CD4-positive, CD25-positive, alpha-beta regulatory T cell (primary cell): Measurements from ENCODE around the gene NLRC3. TPM values are rescaled to one million over a fixed set of nuclear protein-coding genes. Genes with fewer than 3 reads are reported as not detected.

Source experiments
- ATAC-seq, 2 donors: fragments of 150-1000 bp; cut with Tn5 transposase; one replicate each; pipeline ENCODE4 v1.10.0; 2021; ENCODE audit warnings: low read depth in 2 of 2, moderate number of reproducible peaks in 2 of 2, moderate library complexity in 1 of 2
- DNase-seq, 3 donors: peaks; one replicate each; pipeline versions ENCODE4 v3.0.0 to v3.0.0-alpha.2; 2012 to 2022; ENCODE audit warnings: mixed read lengths in 1 of 3
- H3K27ac ChIP-seq: one replicate; pipeline ENCODE4 v1.7.0; 2013; ENCODE audit warnings: mild to moderate bottlenecking, low read length; ENCODE audit not compliant: insufficient read depth, poor library complexity, severe bottlenecking
- H3K27me3 ChIP-seq: one replicate; pipeline ENCODE4 v1.7.0; 2013; ENCODE audit warnings: low read length; ENCODE audit not compliant: control insufficient read depth, insufficient read depth
- H3K36me3 ChIP-seq: one replicate; pipeline ENCODE4 v1.7.0; 2013; ENCODE audit warnings: mild to moderate bottlenecking, low read length, moderate library complexity; ENCODE audit not compliant: control insufficient read depth, insufficient read depth
- H3K4me1 ChIP-seq: 2 replicates; pipeline ENCODE4 v1.7.0; 2013; ENCODE audit warnings: mild to moderate bottlenecking, low read length; ENCODE audit not compliant: insufficient read depth, control insufficient read depth, poor library complexity, severe bottlenecking
- H3K4me3 ChIP-seq: one replicate; pipeline ENCODE4 v1.7.0; 2013; ENCODE audit warnings: low read depth, mild to moderate bottlenecking, low read length, moderate library complexity
- H3K9me3 ChIP-seq, 2 experiments: 1 replicate in 1 of 2; 2 replicates in 1 of 2; pipeline ENCODE4 v1.7.0; 2013; ENCODE audit warnings: low read length in 2 of 2, mild to moderate bottlenecking in 1 of 2, moderate library complexity in 1 of 2; ENCODE audit not compliant: control insufficient read depth in 2 of 2
- H3K27ac Mint-ChIP-seq, 3 donors: one replicate each; pipeline ENCODE4 v1.8.0; 2020 to 2022; ENCODE audit warnings: mild to moderate bottlenecking in 3 of 3, mixed read lengths in 3 of 3, moderate library complexity in 2 of 3
- H3K27me3 Mint-ChIP-seq: one replicate; pipeline ENCODE4 v1.8.0; 2022; ENCODE audit warnings: mild to moderate bottlenecking, mixed read lengths
- H3K36me3 Mint-ChIP-seq: one replicate; pipeline ENCODE4 v1.8.0; 2020; ENCODE audit warnings: mixed read lengths
- H3K4me1 Mint-ChIP-seq, 4 donors: one replicate each; pipeline ENCODE4 v1.8.0; 2020 to 2022; ENCODE audit warnings: mixed read lengths in 4 of 4, mild to moderate bottlenecking in 1 of 4
- H3K4me3 Mint-ChIP-seq, 4 donors: one replicate each; pipeline ENCODE4 v1.8.0; 2020 to 2022; ENCODE audit warnings: mild to moderate bottlenecking in 4 of 4, mixed read lengths in 4 of 4, moderate library complexity in 3 of 4
- H3K9me3 Mint-ChIP-seq, 7 donors: one replicate each; pipeline ENCODE4 v1.8.0; 2020 to 2022; ENCODE audit warnings: mixed read lengths in 7 of 7, mild to moderate bottlenecking in 3 of 7, moderate library complexity in 2 of 7
- polyA plus RNA-seq, 4 donors: library from polyadenylated mRNA; unstranded; fragments of 300-500 nt; fragmentation: Illumina TruSeq; gene quantifications; one replicate each; pipeline ENCODE4 v1.2.3, GENCODE V29; 2021
- total RNA-seq: library from RNA; stranded (reverse); gene quantifications from one replicate; pipeline ENCODE4 v1.2.3, GENCODE V29; 2022

The NLRC3 gene
- total and polyA plus RNA-seq, 5 donors from 2014 or later, result 23.2 to 97.0 (median 28.2) TPM

DNA sequence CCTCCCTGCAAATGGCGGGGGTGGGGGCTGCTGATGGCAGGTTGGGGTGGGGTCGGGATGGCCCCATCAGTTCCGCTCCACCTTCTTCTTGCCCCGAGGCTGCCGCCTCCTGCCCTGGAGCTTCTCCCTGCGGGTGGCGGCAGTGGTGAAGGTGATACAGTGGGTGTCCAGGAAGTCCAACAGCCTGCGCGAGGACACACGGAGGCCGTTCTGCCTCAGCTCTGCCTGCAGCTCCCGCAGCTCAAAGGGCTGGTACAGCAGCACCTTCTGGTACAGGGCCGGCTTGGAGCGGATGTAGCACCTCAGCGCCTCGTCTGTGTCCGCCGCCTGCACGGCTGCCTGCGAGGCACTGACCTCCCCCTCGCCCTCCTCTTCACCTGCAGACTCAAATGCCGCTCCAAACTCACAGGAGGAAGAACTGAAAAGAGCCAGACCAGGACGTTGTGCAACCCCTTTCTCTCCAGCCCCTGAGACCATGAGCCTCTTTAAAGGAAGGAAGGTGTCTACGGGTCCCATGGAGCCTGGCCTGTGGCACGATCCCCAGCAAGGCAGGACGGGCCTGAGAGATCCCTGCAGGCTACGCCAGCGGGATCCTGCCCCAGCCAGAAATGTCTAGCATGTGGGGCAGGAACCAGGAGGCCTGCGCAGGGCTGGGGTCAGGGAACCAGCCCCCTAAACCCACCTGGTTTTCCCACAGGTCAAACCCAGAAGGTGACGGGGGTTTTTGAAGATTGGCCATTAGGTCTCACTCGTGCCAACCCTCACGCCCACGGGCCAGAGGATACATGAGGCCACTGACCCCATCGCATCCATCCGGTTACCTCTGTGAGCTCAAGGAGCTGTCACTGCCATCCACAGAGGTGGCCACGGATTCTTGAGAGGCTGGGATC, 5.3 kb upstream of the NLRC3 start:
- DNase-seq (no peak), ATAC-seq (no peak)
- Mint-ChIP-seq H3K9me3 (no peaks in the 10 kb centered on the region), H3K36me3 (peaks cover 4% of the 10 kb centered on the region), H3K27me3 (no peaks in the 10 kb centered on the region), H3K4me1 (peaks cover 4 to 38% (median 20%) of the 10 kb centered on the region in 4 donors), H3K4me3 (no peak overlapping the region), H3K27ac (no peak overlapping the region)
- Histone ChIP-seq H3K4me3 (no peak overlapping the region), H3K27me3 (no peaks in the 10 kb centered on the region), H3K4me1 (peaks cover 27% of the 10 kb centered on the region), H3K36me3 (no peaks in the 10 kb centered on the region), H3K27ac (no peak overlapping the region), H3K9me3 (no peaks in the 10 kb centered on the region)

DNA sequence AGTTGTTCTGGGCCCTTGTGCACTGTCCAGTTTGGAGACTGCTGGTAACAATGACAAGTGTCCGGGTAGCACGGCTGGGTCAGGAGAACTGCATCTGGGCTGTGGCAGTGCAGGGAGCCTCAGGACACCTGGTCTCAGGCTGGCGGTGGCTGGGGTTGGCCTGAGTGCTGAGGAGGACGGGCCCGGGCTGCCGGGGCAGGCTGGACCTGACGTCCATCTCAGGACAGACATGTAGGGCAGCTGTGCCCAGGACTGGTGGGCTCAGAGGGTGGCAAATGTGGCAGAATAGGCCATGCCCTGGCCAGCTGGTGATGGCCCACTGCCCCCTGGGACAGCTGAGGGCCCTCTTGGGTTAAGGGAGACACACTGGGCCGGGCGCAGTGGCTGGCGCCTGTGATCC, 4.2 kb upstream of the NLRC3 start:
- Histone ChIP-seq H3K4me3 (no peak overlapping the region), H3K4me1 (peaks cover 32% of the 10 kb centered on the region), H3K27me3 (no peaks in the 10 kb centered on the region), H3K9me3 (no peaks in the 10 kb centered on the region), H3K36me3 (no peaks in the 10 kb centered on the region), H3K27ac (no peak overlapping the region)
- Mint-ChIP-seq H3K36me3 (peaks cover 4% of the 10 kb centered on the region), H3K4me1 (peaks cover 4 to 44% (median 22%) of the 10 kb centered on the region in 4 donors), H3K27ac (peak overlapping the region in 1 of 3 donors; percentile 5), H3K4me3 (no peak overlapping the region), H3K9me3 (no peaks in the 10 kb centered on the region), H3K27me3 (no peaks in the 10 kb centered on the region)
- DNase-seq (no peak), ATAC-seq (no peak)

DNA sequence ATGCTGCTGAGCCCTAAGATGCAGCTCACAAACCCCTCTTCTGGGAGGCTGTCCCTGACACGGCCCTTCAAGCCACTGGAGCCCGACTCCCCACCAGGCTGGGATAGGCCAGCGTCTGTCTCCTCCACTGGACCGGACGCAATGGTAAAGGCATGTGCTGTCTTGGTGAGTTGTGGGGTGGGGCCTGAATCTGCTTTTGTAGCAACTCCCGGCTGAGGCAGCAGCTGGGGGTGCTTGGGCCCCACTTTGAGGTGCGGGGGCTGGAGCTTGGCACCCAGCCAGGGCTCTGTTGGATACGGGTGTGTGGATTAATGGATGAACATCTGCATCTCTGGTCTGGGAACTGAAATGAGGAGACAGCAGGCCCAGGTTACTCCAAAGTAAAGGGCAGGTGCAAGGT, 3.5 kb upstream of the NLRC3 start:
- DNase-seq (no peak), ATAC-seq (no peak)
- H3K4me1 ChIP-seq, result peaks cover 36% of the 10 kb centered on the region
- Mint-ChIP-seq H3K27me3 (no peaks in the 10 kb centered on the region), H3K4me3 (peak overlapping the region in 3 of 4 donors; percentile 22 to 93 (median 88)), H3K36me3 (peaks cover 4% of the 10 kb centered on the region), H3K4me1 (peaks cover 4 to 39% (median 23%) of the 10 kb centered on the region in 4 donors), H3K27ac (peak overlapping the region in 2 of 3 donors; percentile 48 to 85), H3K9me3 (no peaks in the 10 kb centered on the region)
- no peaks in the 10 kb centered on the region for H3K27me3 ChIP-seq
- H3K27ac ChIP-seq, result no peak overlapping the region
- H3K4me3 ChIP-seq, result no peak overlapping the region
- no peaks in the 10 kb centered on the region for H3K9me3 ChIP-seq
- H3K36me3 ChIP-seq, result no peaks in the 10 kb centered on the region

DNA sequence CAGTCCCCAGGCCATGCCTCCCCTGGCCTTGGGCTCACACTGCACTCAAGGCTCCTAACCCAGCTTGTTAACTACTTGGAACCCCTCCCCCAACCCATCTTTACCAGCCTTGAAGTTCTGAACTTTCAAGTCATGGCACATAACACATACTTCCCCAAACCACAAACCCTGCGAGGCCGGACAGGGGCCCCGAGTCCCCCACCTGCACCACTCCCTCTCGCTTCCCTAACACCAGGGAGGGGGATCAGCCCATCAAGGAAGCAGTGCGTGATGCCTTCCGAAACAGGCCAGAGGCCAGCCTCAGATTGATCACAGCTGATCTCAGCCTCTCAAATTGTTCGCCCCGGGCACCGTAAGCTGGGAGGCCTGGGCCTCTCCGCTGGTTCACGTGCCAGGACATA, 3.0 kb upstream of the NLRC3 start:
- H3K36me3 ChIP-seq, result no peaks in the 10 kb centered on the region
- H3K27ac ChIP-seq, result no peak overlapping the region
- Mint-ChIP-seq H3K27me3 (no peaks in the 10 kb centered on the region), H3K9me3 (no peaks in the 10 kb centered on the region), H3K4me3 (peak overlapping the region; percentile 4 to 93 (median 55)), H3K27ac (peak overlapping the region in 2 of 3 donors; percentile 85 to 92), H3K36me3 (peaks cover 4% of the 10 kb centered on the region), H3K4me1 (peaks cover 4 to 39% (median 25%) of the 10 kb centered on the region in 4 donors)
- H3K4me1 ChIP-seq, result peaks cover 40% of the 10 kb centered on the region
- no peaks in the 10 kb centered on the region for H3K9me3 ChIP-seq
- no peaks in the 10 kb centered on the region for H3K27me3 ChIP-seq
- DNase-seq, result no peak
- no peak overlapping the region for H3K4me3 ChIP-seq
- ATAC-seq, result no peak

DNA sequence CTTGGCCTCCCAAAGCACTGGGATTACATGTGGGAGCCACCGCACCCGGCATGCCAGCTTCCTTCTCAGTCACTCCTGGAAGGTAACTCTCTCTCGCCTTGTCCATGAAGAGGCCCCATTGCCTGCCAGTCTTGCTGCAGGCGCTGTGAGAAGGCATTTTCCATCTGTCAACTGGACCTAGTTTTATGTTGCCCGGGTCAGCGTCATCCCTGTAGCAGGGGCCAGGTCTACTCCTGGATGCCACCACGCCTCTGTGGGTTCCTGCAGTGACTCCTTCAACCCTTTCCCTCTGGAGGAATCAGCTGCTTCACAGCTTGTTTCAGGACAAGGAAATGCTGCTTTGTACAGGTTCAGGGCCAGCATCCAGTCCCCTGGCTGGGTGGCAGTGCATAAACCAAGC, 2.6 kb upstream of the NLRC3 start:
- peak overlapping the region; percentile 89 to 92 (median 91) for H3K27ac Mint-ChIP-seq
- DNase-seq (no peak), ATAC-seq (no peak)
- H3K4me3 ChIP-seq, result no peak overlapping the region
- H3K36me3 ChIP-seq, result no peaks in the 10 kb centered on the region
- peaks cover 4 to 44% (median 26%) of the 10 kb centered on the region in 4 donors for H3K4me1 Mint-ChIP-seq
- H3K27me3 ChIP-seq, result no peaks in the 10 kb centered on the region
- peaks cover 45% of the 10 kb centered on the region for H3K4me1 ChIP-seq
- H3K9me3 ChIP-seq, result no peaks in the 10 kb centered on the region
- H3K27ac ChIP-seq, result peak overlapping the region; percentile 72
- H3K4me3 Mint-ChIP-seq, result peak overlapping the region; percentile 69 to 94 (median 84)
- H3K9me3 Mint-ChIP-seq, result no peaks in the 10 kb centered on the region
- no peaks in the 10 kb centered on the region for H3K27me3 Mint-ChIP-seq
- peaks cover 4% of the 10 kb centered on the region for H3K36me3 Mint-ChIP-seq

DNA sequence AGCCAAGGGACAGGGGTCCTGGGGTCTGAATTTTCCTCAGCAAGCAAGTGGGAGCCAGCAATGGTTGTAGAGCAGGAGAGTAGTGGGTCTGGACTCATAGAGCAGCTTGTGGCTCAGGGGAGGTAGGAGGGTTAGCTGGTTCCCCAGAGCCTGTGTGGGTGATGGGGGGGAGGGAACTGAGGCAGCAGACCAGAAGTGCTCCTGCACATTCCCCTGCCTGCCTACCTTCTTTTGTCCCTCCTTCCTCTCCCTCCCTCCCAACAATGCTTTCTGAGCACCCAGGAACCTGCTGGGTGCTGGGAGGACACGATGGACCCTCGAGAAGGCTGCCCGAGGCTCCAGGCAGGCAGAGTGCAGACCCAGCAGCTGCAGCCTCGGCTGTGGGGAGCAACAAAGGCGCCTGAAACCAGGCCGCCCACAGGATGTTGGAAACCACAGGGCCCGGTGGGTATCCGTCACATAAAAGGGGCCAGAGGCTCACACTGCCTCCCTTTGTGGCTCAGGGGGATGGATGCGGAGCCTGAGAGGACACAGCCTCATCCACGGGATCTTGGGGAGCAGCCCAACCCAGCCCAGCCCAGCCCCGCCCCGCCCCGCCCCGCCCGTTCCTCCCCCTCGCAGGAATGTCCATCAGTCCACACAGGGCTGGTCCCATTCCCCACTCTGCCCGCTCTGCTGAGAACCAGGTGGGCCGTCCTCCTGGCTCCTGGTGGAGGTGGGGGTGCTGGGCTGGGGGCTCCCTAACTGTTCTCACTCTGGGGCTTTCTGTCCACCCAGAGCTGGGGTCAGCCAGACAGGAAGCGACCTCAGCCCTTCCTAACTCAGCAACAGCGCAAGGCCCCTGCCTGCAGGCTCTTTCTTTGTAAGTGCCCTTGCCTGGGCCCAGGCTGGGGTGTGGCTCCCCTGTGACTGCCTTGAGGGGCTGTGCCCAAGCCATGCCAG, 1.7 kb upstream of the NLRC3 start:
- no peaks in the 10 kb centered on the region for H3K9me3 ChIP-seq
- peak overlapping the region; percentile 72 for H3K27ac ChIP-seq
- ATAC-seq (peak; percentile 58 to 64), DNase-seq (peak; percentile 23 to 90 (median 58))
- Mint-ChIP-seq H3K27ac (peak overlapping the region; percentile 92 to 100 (median 95)), H3K4me1 (peaks cover 4 to 53% (median 26%) of the 10 kb centered on the region in 4 donors), H3K9me3 (no peaks in the 10 kb centered on the region), H3K27me3 (no peaks in the 10 kb centered on the region), H3K36me3 (peaks cover 4% of the 10 kb centered on the region), H3K4me3 (peak overlapping the region; percentile 93 to 100 (median 98))
- no peaks in the 10 kb centered on the region for H3K36me3 ChIP-seq
- peaks cover 53% of the 10 kb centered on the region for H3K4me1 ChIP-seq
- peak overlapping the region; percentile 84 for H3K4me3 ChIP-seq
- no peaks in the 10 kb centered on the region for H3K27me3 ChIP-seq

DNA sequence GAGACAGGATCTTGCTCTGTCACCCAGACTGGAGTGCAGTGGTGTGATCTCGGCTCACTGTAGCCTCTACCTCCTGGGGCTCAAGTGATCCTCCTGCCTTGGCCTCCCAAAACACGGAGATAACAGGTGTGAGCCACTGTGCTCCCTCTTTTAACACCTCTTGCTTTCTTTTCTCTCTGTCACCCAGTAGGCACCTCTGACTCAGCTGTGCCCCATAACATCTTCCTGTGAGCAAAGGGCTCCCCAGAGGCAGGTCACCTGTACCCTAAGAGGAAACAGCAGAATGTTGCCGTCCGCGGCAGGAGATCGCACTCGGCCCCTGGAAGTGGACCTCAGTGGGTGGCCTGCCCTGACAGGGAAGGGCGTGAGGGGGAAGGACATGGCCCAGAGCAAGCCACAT, 918 bp upstream of the NLRC3 start:
- Histone ChIP-seq H3K36me3 (peaks cover 7% of the 10 kb centered on the region), H3K4me1 (peaks cover 61% of the 10 kb centered on the region), H3K27ac (peak overlapping the region; percentile 72), H3K4me3 (peak overlapping the region; percentile 84), H3K27me3 (no peaks in the 10 kb centered on the region), H3K9me3 (no peaks in the 10 kb centered on the region)
- Mint-ChIP-seq H3K27ac (peak overlapping the region; percentile 92 to 100 (median 95)), H3K4me1 (peaks cover 4 to 58% (median 31%) of the 10 kb centered on the region in 4 donors), H3K4me3 (peak overlapping the region; percentile 93 to 100 (median 98)), H3K9me3 (no peaks in the 10 kb centered on the region), H3K36me3 (peaks cover 4% of the 10 kb centered on the region), H3K27me3 (no peaks in the 10 kb centered on the region)
- peak in 2 of 3 donors; percentile 43 to 82 for DNase-seq
- peak; percentile 57 to 67 for ATAC-seq
